Stimulated activated CD8-positive, alpha-beta memory T cell treated with anti-CD3 and anti-CD28 coated beads, Interleukin-4, amount 100 ng/mL, for 4 hours (primary cell): ENCODE data around the gene EEFSEC.

Source experiments
- DNase-seq, 2 donors: peaks; one replicate each; pipeline ENCODE4 v3.0.0-alpha.2; 2020; ENCODE audit warnings: low read depth in 2 of 2, low spot score in 1 of 2

The EEFSEC gene

GRCh38 chr3:128215800-128216495 is 62.7 kb downstream of the EEFSEC start:
- DNase-seq, result no peak

DNA sequence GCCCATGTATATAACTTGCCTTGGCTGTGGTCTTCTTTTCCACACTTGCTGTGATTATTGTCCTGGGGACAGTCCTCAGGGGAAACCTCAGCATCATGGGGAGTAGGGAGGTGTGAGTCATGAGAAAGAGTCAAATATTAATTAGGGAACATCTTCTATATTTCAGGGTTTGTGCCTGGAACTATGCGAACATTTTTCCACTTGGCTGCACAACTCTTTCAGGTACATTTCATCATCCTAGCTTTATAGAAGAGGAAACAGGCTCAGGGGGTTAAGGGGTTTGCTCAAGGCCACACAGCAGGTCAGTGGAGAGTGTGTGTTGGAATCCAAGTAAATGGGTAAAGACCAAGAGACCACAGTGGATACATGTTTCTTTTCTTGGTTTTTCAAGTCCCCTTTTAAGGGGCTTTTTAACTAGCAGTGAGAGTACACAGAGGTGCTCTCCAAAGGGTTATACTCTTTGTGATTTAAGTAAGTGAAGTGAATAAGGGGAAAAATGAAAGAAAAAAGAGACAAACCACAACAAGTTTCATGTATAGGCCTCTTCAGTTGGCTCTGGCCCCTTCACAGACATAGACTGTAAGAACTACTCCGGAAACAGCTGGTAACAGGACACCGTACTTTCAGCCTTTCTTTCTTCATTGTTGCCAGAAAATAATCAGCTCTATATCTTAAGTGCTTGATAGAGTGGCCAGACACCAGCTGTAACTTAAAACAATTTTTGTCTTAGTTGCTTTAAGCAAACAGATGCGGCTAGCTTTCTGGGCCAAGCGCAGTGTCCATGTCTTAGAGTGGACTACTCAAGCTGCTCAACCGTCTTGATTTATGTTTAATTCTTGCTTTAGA is 64.6 kb downstream of the EEFSEC start:
- no peak for DNase-seq

- no peak for DNase-seq
Observed at GRCh38 chr3:128218548-128219257, 65.4 kb downstream of the EEFSEC start.

DNA sequence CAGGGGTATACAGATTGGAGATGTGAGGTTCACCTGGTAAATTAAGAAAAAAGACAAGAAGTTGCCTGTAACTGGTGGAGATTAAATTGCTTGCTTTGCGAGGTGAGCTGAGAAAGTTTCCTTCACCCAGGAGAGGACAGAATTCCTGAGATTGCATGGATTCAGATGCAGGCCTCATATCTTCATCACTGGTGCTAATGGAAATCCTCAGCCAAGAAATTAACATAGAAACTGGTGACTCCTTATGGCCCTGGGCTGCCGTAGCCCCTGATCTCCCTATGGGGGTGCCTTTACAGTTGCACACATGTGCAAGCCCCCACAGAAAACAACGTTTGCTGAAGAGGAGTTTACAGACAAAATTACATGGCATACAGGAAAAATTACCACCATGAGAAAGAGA is 68.0 kb downstream of the EEFSEC start:
- no peak for DNase-seq

DNA sequence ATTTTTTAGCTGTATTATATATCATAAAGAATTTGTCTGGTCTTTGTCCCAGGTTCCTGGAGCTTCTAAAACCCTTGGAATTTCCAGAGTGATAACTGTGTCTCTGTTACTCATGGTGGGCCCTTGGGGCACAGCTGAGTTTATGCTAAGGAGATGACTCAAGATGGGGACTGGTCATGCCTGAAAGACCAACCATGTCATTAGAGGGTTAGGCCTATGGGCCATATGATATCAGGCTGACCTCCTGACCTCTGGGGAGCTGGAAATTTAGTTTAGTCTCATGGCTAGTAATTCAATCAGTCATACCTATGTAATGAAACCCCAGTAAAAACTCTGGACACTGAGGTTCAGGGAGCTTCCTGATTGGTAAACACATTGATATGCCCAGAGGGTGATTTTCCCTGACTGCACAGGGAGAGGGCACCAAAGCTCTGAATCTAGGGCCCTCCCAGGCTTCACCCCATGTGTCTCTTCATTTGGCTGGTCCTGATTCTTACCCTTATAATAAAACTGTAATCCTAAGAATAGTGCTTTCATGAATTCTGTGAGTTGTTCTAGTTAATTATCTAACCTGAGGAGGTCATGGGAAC is 69.6 kb downstream of the EEFSEC start:
- no peak for DNase-seq

DNA sequence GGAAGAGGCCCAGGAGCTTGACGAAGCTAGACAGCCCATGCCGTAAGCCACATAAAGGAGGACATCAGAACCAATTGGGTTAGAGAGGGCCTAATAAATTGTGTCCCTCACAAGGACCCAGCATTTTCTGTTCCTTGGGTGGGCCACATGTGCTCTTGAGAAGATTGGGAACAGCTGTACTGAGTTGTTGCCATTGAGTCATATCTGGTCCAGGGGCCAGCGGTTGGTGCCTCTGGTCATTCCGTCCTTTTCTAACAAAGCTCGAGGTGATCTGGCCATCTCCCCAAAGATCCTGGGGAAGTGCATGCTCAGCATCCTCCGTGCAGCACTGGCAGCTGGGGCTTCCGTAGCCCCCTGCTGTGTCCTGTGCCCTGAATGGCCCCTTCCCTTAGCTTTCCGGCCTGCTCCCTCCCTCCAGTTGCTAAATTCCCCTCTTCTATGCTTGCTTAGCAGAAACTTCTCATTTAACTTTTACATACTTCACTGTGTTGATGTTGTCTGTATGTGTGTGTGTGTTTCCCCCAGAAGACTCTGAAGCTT is 73.0 kb downstream of the EEFSEC start:
- no peak for DNase-seq

DNA sequence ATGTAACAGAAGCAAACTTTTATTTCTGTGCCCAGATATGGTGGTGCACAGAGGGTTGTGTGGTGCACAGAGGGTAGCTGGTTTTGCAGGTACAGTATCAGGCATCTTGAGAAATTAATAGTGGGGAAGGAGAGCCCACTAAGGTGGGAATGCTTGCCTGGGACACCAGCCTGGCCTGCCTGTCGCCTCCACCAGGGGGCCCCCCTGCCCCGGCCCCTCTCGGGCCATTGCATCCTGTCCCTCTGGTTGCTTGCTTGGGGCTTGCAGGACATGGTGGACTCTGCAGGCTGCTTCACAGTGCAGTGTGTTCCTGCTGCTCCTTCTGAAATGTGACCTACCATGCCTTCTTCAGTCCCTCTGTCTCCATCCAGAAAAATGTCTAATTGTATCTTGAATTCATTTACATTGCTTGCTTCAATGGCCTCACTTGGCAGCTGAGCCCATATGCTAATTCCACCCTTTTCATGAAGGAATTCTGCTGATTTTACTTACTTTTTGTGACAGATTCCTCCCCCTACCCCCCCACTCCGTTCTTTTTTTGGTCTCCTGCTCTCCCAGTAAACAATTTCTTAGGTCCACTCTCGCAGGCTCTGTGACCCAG is 73.6 kb downstream of the EEFSEC start:
- DNase-seq, result no peak

DNA sequence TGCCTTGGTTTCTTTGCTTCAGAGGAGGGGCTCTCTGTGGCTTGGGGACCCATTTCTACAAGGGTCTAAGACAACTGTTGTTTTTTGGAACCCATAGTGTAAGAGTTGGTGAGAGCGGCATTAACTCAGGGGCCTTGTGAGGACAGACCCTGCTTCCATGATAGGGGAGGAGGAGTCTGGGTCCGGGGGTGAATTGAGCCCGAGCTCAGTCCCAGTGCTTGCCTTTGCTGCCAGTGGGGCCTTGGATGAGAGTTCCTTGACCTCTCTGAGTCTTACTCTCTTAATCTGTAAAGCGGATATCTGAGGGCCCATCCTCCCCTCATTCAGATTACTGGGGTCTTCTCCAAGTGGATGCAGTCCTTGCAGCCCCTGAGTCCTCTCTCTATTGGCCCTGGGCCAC is 74.2 kb downstream of the EEFSEC start:
- DNase-seq, result no peak

DNA sequence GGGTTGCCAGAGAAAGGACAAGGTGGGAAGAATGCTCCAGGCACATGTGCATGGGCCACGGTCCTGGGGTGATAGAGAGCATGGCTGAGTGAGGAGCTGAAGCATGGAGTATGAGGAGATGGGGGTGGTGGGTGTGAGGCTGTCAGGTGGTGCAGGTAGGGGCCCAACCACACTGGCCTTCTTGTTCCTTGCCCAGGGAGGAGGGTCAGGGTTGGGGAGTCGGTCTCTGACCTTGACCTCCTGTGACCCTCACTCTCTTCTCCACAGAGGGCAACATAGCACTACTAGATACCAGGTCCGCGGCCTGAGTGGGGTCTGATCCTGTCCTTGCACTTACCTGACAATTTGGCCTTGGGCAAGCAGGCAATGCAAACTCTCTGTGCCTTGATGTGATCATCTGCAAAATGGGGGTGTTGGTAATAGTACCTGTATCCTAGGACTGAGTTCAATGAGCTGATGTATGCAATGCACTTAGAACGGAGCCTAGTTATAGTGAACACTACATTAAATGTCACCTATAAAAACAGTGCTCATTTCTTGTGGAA is 75.2 kb downstream of the EEFSEC start:
- DNase-seq, result no peak

DNA sequence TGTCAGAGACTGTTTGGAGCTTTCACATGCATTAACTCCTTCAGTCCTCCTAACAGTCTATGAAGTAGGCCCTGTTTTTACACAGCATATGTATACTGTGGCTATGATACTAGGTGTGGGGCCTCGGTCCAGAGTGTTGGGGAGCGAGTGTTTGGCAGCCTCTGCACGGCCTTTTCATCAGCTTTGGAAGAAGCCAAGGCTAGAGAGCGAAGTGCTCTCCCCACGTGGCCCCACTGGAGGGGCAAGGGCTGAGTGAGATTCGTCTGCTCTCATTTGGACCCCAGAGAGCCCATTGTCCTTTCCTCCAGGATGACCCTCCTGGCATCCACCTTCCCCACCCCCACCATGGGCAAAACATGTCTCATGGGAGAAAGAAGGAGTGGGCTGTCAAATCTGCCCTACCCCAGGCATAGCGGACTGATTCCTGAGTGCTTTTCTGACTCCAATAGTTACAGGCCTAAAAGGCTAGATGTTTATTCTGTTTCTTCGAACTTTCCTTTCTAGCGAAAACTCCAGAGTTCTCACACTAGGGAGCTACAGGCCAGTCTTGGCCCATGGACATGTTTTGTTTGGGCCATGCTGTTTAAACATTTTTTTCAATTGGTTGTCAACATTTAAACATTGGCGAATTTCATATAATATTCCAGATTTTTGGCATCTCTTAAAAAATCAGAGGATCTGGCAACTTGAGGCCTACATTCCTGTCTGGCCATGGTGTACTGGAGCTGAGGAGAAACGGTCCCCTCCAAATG is 76.0 kb downstream of the EEFSEC start:
- DNase-seq, result no peak

- DNase-seq, result no peak
Observed at GRCh38 chr3:128231606-128232005, 78.3 kb downstream of the EEFSEC start.

GRCh38 chr3:128232376-128233178 is 79.3 kb downstream of the EEFSEC start:
- no peak for DNase-seq

GRCh38 chr3:128235207-128235926 is 82.1 kb downstream of the EEFSEC start:
- no peak for DNase-seq

GRCh38 chr3:128236657-128237056 is 83.4 kb downstream of the EEFSEC start:
- no peak for DNase-seq

- DNase-seq, result no peak
Observed at GRCh38 chr3:128237348-128238183, 84.3 kb downstream of the EEFSEC start.

DNA sequence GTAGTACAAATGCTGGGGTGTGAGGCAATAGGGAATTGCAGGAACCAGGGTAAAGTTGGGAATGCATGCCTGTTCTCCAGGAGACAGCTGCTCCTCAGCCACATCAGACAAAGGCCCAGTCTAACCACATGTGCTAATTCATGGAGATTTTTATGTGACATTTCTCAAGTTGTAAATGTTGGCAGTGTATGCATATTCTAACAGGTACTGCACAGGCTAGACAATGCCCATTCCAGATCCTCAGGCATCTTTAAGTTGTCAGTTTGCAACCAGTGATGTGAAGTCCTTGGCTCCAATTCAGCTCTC is 84.9 kb downstream of the EEFSEC start:
- DNase-seq, result no peak

DNA sequence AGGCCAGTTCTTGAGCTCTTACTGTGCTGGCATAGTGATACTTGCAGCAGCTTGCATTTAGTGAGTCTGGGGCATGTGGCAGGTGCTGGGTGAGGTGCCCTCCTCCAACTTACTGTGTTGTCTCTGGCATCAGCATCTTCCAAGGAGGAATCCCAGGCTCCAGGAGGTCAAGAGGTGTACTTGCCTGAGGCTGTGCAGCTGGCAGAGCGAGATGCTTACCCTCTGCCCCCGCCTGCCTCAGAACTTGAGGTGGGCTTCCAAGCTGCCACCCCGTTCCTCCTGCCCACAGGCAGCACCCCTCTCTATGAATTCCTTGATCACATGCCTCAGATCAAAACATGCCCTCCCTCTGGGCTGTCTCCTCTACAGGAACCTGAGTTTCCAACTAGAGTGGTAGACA is 86.0 kb downstream of the EEFSEC start:
- no peak for DNase-seq

- no peak for DNase-seq
Observed at GRCh38 chr3:128240232-128240631, 87.0 kb downstream of the EEFSEC start.
